Endothelial cell of umbilical vein (primary cell): ENCODE data around the gene PRL. TPM values are rescaled to one million over a fixed set of nuclear protein-coding genes. Genes with fewer than 3 reads are reported as not detected.

Experiments used
- BruUV-seq: library from RNA; stranded (reverse); fragments of 400-500 nt; replicated peaks from 2 replicates; lab custom pipeline; 2021; lab: Mats Ljungman, UMichigan
- CTCF ChIA-PET: fragments of 300-600, 350-600 bp; sonication (Branson Sonifier 250); formaldehyde crosslinking; loops from one replicate; lab custom pipeline; 2021; ENCODE audit warnings: antibody characterized with exemption, inconsistent platforms; lab: Charles Lee
- POLR2A ChIA-PET: fragments of 300-600, 350-600 bp; sonication (Branson Sonifier 250); formaldehyde crosslinking; loops from one replicate; lab custom pipeline; 2021; ENCODE audit warnings: antibody characterized with exemption, inconsistent platforms; lab: Charles Lee
- DNase-seq: peaks from one replicate; pipeline ENCODE4 v3.0.0-alpha.2; 2011; ENCODE audit warnings: low read depth, low spot score
- FAIRE-seq: peaks from 2 replicates; lab custom pipeline; 2011; peaks lifted over from hg19 to GRCh38; lab: Jason Lieb, UNC
- H2AFZ ChIP-seq: 2 replicates; pipeline ENCODE4 v1.6.0; 2012; ENCODE audit warnings: low read depth, low read length, control low read depth, inconsistent platforms
- H3K27ac ChIP-seq: 2 replicates; pipeline ENCODE4 v1.5.1; 2011; ENCODE audit warnings: low read depth, mild to moderate bottlenecking, control low read depth, low read length, moderate library complexity; ENCODE audit not compliant: insufficient read depth
- H3K27me3 ChIP-seq, 2 experiments: 2 replicates each; pipeline versions ENCODE4 v1.6.0 to v1.6.1; 2011; ENCODE audit warnings: low read length in 2 of 2, mixed read lengths in 1 of 2; ENCODE audit not compliant: control insufficient read depth in 2 of 2, insufficient read depth in 2 of 2
- H3K36me3 ChIP-seq, 2 experiments: 2 replicates in 1 of 2; 3 replicates in 1 of 2; pipeline ENCODE4 v1.5.1; 2011; ENCODE audit warnings: low read length in 2 of 2, mild to moderate bottlenecking in 1 of 2, moderate library complexity in 1 of 2; ENCODE audit not compliant: control insufficient read depth in 2 of 2, insufficient read depth in 2 of 2; ENCODE audit errors: extremely low read depth in 1 of 2
- H3K4me1 ChIP-seq: 3 replicates; pipeline ENCODE4 v1.5.1; 2011; ENCODE audit warnings: mild to moderate bottlenecking, low read length; ENCODE audit not compliant: control insufficient read depth, insufficient read depth; ENCODE audit errors: extremely low read depth
- H3K4me2 ChIP-seq: 2 replicates; pipeline ENCODE4 v1.6.1; 2011; ENCODE audit warnings: low read length, control low read depth, mixed read lengths; ENCODE audit not compliant: insufficient read depth
- H3K4me3 ChIP-seq, 3 experiments: fragments of 200-600 bp in 1 of 3; sonication (generic), shearing (Covaris generic) in 1 of 3; replicated peaks in 1 of 3; 2 replicates each; pipeline ENCODE4 v1.5.1; 2011 to 2016; ENCODE audit warnings: control low read depth in 3 of 3, low read length in 3 of 3, mild to moderate bottlenecking in 2 of 3, inconsistent platforms in 1 of 3, low read depth in 1 of 3, moderate library complexity in 1 of 3; ENCODE audit not compliant: insufficient read depth in 1 of 3
- H3K79me2 ChIP-seq: 2 replicates; pipeline ENCODE4 v1.6.0; 2012; ENCODE audit warnings: low read length, inconsistent platforms; ENCODE audit not compliant: control insufficient read depth, insufficient read depth
- H3K9ac ChIP-seq: replicated peaks from 2 replicates; pipeline ENCODE3; 2011; ENCODE audit warnings: low read length, control low read depth; ENCODE audit not compliant: insufficient read depth; ENCODE audit errors: extremely low read depth
- H3K9me1 ChIP-seq: replicated peaks from 3 replicates; pipeline ENCODE4 v1.6.0; 2011; ENCODE audit warnings: mild to moderate bottlenecking, low read length; ENCODE audit not compliant: control insufficient read depth, insufficient read depth; ENCODE audit errors: extremely low read depth
- H3K9me3 ChIP-seq: replicated peaks from 2 replicates; pipeline ENCODE4 v1.5.1; 2012; ENCODE audit warnings: low read length, inconsistent platforms; ENCODE audit not compliant: control insufficient read depth, insufficient read depth
- H4K20me1 ChIP-seq: replicated peaks from 2 replicates; pipeline ENCODE3; 2011; ENCODE audit warnings: mild to moderate bottlenecking, low read length; ENCODE audit not compliant: control insufficient read depth, insufficient read depth; ENCODE audit errors: extremely low read depth
- EZH2 ChIP-seq: IDR thresholded peaks from 2 replicates; pipeline ENCODE4 v1.6.1; 2012; ENCODE audit warnings: borderline replicate concordance, low read depth, mild to moderate bottlenecking, moderate library complexity, low read length, inconsistent platforms; ENCODE audit not compliant: severe bottlenecking
- FOS ChIP-seq: IDR thresholded peaks from 2 replicates; pipeline ENCODE4 v1.6.1; 2011; ENCODE audit warnings: mild to moderate bottlenecking, low read length, moderate library complexity, borderline replicate concordance; ENCODE audit not compliant: insufficient read depth
- GATA2 ChIP-seq: IDR thresholded peaks from 2 replicates; pipeline ENCODE4 v1.7.0; 2011; ENCODE audit warnings: low read depth, mild to moderate bottlenecking, moderate library complexity, mixed read lengths, low read length; ENCODE audit not compliant: insufficient read length, insufficient read depth
- JUN ChIP-seq: IDR thresholded peaks from 2 replicates; pipeline ENCODE4 v1.6.1; 2011; ENCODE audit warnings: borderline replicate concordance, low read depth; ENCODE audit not compliant: insufficient read length, insufficient read depth
- MAX ChIP-seq: IDR thresholded peaks from 2 replicates; pipeline ENCODE4 v1.6.1; 2011; ENCODE audit not compliant: insufficient read depth, insufficient read length
- MYC ChIP-seq: IDR thresholded peaks from one replicate; pipeline ENCODE4 v1.6.1; 2011; ENCODE audit warnings: mild to moderate bottlenecking, low read depth, low read length
- POLR2A ChIP-seq: IDR thresholded peaks from 2 replicates; pipeline ENCODE4 v1.6.1; 2012; ENCODE audit warnings: low read depth, mild to moderate bottlenecking, control low read depth, low read length
- POLR2AphosphoS5 ChIP-seq: IDR thresholded peaks from 2 replicates; pipeline ENCODE4 v1.6.1; 2012; ENCODE audit warnings: low read depth, mild to moderate bottlenecking, control low read depth, low read length, moderate library complexity; ENCODE audit not compliant: insufficient read depth
- dilution Hi-C: fragments of 300-500 bp; cut with MboI; formaldehyde crosslinking; loops from one replicate; pipeline ENCODE4 v1.15.0; 2019; ENCODE audit warnings: low sequenced_read_pairs; ENCODE audit not compliant: extremely low pct_ligation_motif_present
- intact Hi-C: fragments of 100-400 bp; cut with micrococcal nuclease; formaldehyde crosslinking; loops from one replicate; pipeline ENCODE4 v1.10.0; 2022
- polyA plus RNA-seq, 4 experiments: library from polyadenylated mRNA; depleted of rRNA in 3 of 4; stranded (reverse) in 3 of 4; unstranded in 1 of 4; fragments of >200 nt; gene quantifications; 2 replicates each; pipeline versions ENCODE4 v1.2.1 to v1.2.3, GENCODE V29; 2011 to 2012; ENCODE audit warnings: missing spikeins in 1 of 4
- total RNA-seq: library from RNA; stranded (reverse); gene quantifications from 2 replicates; pipeline ENCODE4 v1.2.3, GENCODE V29; 2021
- TF ChIP-seq, protein P1 (sequence below), 2 donors: IDR thresholded peaks; 1 replicate in 1 of 2; 2 replicates in 1 of 2; pipeline ENCODE4 v1.5.1; 2011; ENCODE audit warnings: low read length in 2 of 2, mild to moderate bottlenecking in 2 of 2, moderate library complexity in 2 of 2, control low read depth in 1 of 2, inconsistent platforms in 1 of 2, low read depth in 1 of 2; ENCODE audit not compliant: insufficient read depth in 1 of 2; ENCODE audit errors: extremely low read depth in 1 of 2

PRL gene
- total and polyA plus RNA-seq, 2 donors (not counting 3 experiments of a cell fraction or from before 2014, with no cell fraction given) = not detected

DNA sequence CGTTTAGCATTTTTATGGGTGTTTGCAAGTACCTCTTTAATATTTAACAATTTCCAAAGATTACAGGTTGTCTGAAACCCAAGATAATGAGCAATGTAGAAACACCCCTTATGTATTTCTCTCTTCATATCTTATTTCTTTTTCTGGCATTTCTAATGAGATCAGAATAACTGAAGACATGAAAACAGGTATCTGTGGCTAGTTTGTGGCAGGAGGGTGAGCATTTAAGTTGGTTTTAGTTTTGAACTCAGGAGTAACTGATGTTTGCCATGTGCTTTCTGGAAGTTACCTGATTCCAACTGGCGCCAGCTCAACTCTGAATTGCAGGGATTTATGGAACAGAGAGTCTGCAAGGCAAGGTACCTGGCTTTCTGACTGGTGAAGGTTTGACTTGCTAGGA lies 35.4 kb upstream of the PRL start:
- Histone ChIP-seq H3K79me2 (no peaks in the 10 kb centered on the region), H3K36me3 (no peaks in the 10 kb centered on the region), H3K4me1 (no peaks in the 10 kb centered on the region), H3K4me3 (no peak overlapping the region), H2AFZ (no peak overlapping the region), H3K27me3 (no peaks in the 10 kb centered on the region), H4K20me1 (no peaks in the 10 kb centered on the region), H3K4me2 (no peak overlapping the region), H3K9ac (no peak overlapping the region), H3K9me1 (no peaks in the 10 kb centered on the region), H3K27ac (no peak overlapping the region), H3K9me3 (no peaks in the 10 kb centered on the region)
- dilution Hi-C loops (no loop called here), intact Hi-C loops (no loop called here)
- DNase-seq (no peak), FAIRE-seq (no peak)
- POLR2A ChIA-PET = no interaction called here
- TF ChIP-seq POLR2AphosphoS5 = no peak
- TF ChIP-seq, protein P1, sequence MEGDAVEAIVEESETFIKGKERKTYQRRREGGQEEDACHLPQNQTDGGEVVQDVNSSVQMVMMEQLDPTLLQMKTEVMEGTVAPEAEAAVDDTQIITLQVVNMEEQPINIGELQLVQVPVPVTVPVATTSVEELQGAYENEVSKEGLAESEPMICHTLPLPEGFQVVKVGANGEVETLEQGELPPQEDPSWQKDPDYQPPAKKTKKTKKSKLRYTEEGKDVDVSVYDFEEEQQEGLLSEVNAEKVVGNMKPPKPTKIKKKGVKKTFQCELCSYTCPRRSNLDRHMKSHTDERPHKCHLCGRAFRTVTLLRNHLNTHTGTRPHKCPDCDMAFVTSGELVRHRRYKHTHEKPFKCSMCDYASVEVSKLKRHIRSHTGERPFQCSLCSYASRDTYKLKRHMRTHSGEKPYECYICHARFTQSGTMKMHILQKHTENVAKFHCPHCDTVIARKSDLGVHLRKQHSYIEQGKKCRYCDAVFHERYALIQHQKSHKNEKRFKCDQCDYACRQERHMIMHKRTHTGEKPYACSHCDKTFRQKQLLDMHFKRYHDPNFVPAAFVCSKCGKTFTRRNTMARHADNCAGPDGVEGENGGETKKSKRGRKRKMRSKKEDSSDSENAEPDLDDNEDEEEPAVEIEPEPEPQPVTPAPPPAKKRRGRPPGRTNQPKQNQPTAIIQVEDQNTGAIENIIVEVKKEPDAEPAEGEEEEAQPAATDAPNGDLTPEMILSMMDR (IDR thresholded peaks at IDR 0.05; ENCODE audit: extremely low read depth in 1 of 2, insufficient read depth in 1 of 2, low read depth in 1 of 2, low read length in 2 of 2) = no peak
- no peak for TF ChIP-seq FOS
- no peak for TF ChIP-seq JUN
- TF ChIP-seq EZH2 = no peak
- no peak for TF ChIP-seq POLR2A
- no peak for TF ChIP-seq MAX
- TF ChIP-seq GATA2 = no peak
- no peak for TF ChIP-seq MYC
- CTCF ChIA-PET = no interaction called here
- BruUV-seq = no TSS peak
